HepG2 (cell line): Measurements from ENCODE around the gene MTSS2. TPM values are rescaled to one million over a fixed set of nuclear protein-coding genes. Genes with fewer than 3 reads are reported as not detected.
A peak's percentile ranks its signal among the peaks of the same experiment; 100 is the strongest.

Experiments used
- ATAC-seq: fragments of 200-7000 bp; cut with Tn5 transposase; 3 replicates; pipeline ENCODE4 v1.9.1; 2020; ENCODE audit warnings: mild to moderate bottlenecking, moderate library complexity
- BruUV-seq: library from RNA; stranded (reverse); fragments of 400-500 nt; replicated peaks from 2 replicates; lab custom pipeline; 2021; lab: Mats Ljungman, UMichigan
- CTCF ChIA-PET: fragments of 300-600 bp; formaldehyde crosslinking; extraction: SDS; loops from one replicate; lab custom pipeline; 2021; ENCODE audit warnings: low total read pairs, inconsistent platforms, low intra/inter-chr PET ratio; lab: Yijun Ruan, JAX
- POLR2A ChIA-PET: fragments of 350-600 bp; sonication (Branson Sonifier 250); formaldehyde crosslinking; loops from one replicate; lab custom pipeline; 2020; ENCODE audit warnings: antibody characterized with exemption, inconsistent platforms; lab: Yijun Ruan, JAX
- DNase-seq: peaks from one replicate; pipeline ENCODE4 v3.0.0-alpha.2; 2015; ENCODE audit warnings: low spot score
- FAIRE-seq: peaks from 3 replicates; lab custom pipeline; 2011; peaks lifted over from hg19 to GRCh38; lab: Jason Lieb, UNC
- H2AFZ ChIP-seq: one replicate; pipeline ENCODE4 v1.6.1; 2011; ENCODE audit warnings: low read length, inconsistent platforms
- H3K27ac ChIP-seq: fragments of 300-600 bp; 3 replicates; pipeline ENCODE4 v1.8.0; 2011; ENCODE audit warnings: mixed run types, mild to moderate bottlenecking, mixed read lengths, low read length, inconsistent platforms; ENCODE audit not compliant: insufficient read depth; ENCODE audit errors: extremely low read length
- H3K27me3 ChIP-seq, 2 experiments: fragments of 200-600 bp in 1 of 2; 2 replicates in 1 of 2; 3 replicates in 1 of 2; pipeline versions ENCODE4 v1.6.0 to v1.8.0; 2011; ENCODE audit warnings: low read length in 2 of 2, mild to moderate bottlenecking in 2 of 2, moderate library complexity in 2 of 2, inconsistent platforms in 1 of 2; ENCODE audit not compliant: insufficient read depth in 2 of 2, control insufficient read depth in 1 of 2
- H3K36me3 ChIP-seq, 2 experiments: fragments of 200-600 bp in 1 of 2; replicated peaks in 1 of 2; 2 replicates in 1 of 2; 3 replicates in 1 of 2; pipeline versions ENCODE4 v1.5.1 to v1.8.0; 2011; ENCODE audit warnings: low read length in 2 of 2, inconsistent platforms in 1 of 2; ENCODE audit not compliant: insufficient read depth in 2 of 2, control insufficient read depth in 1 of 2
- H3K4me1 ChIP-seq: 2 replicates; pipeline ENCODE4 v1.5.1; 2012; ENCODE audit warnings: low read length, inconsistent platforms; ENCODE audit not compliant: insufficient read depth
- H3K4me2 ChIP-seq: 2 replicates; pipeline ENCODE4 v1.6.0; 2011; ENCODE audit warnings: low read depth, low read length, inconsistent platforms
- H3K4me3 ChIP-seq, 3 experiments: fragments of 200-600 bp in 1 of 3; sonication (generic), shearing (Covaris generic) in 1 of 3; replicated peaks in 1 of 3; 2 replicates each; pipeline ENCODE4 v1.5.1; 2011 to 2016; ENCODE audit warnings: low read length in 3 of 3, inconsistent platforms in 2 of 3, low read depth in 2 of 3, mild to moderate bottlenecking in 2 of 3, control low read depth in 1 of 3, mixed read lengths in 1 of 3; ENCODE audit not compliant: insufficient read depth in 1 of 3
- H3K79me2 ChIP-seq: one replicate; pipeline ENCODE4 v1.6.1; 2011; ENCODE audit warnings: low read length, inconsistent platforms; ENCODE audit not compliant: insufficient read depth
- H3K9ac ChIP-seq: 2 replicates; pipeline ENCODE4 v1.6.0; 2011; ENCODE audit warnings: mild to moderate bottlenecking, low read depth, low read length, inconsistent platforms; ENCODE audit not compliant: insufficient read depth
- H3K9me3 ChIP-seq: 2 replicates; pipeline ENCODE4 v1.5.1; 2012; ENCODE audit warnings: mild to moderate bottlenecking, low read length
- H4K20me1 ChIP-seq: 2 replicates; pipeline ENCODE4 v1.6.0; 2011; ENCODE audit warnings: inconsistent platforms, mild to moderate bottlenecking, low read length, moderate library complexity; ENCODE audit not compliant: insufficient read depth
- AGO1 ChIP-seq: fragments of 200-400 bp; formaldehyde crosslinking; IDR thresholded peaks from 2 replicates; pipeline ENCODE4 v1.6.1; 2017; ENCODE audit warnings: mild to moderate bottlenecking, low read depth, low read length, moderate library complexity; ENCODE audit not compliant: poor library complexity, severe bottlenecking
- EHMT2 ChIP-seq: fragments of 200-600 bp; sonication (generic); IDR thresholded peaks from 2 replicates; pipeline ENCODE4 v1.7.0; 2017; ENCODE audit warnings: antibody characterized with exemption, low read depth, low read length, borderline replicate concordance
- HNF4A ChIP-seq: sonication (generic); formaldehyde crosslinking; IDR thresholded peaks from 2 replicates; pipeline ENCODE4 v1.4.0; 2020; ENCODE audit warnings: missing genetic modification reagents
- HNF4G ChIP-seq, 2 experiments: sonication (generic) in 1 of 2; formaldehyde crosslinking in 1 of 2; IDR thresholded peaks; 2 replicates each; pipeline versions ENCODE4 v1.4.0 to v1.6.1; 2011 to 2020; ENCODE audit warnings: borderline replicate concordance in 2 of 2, low read depth in 2 of 2, mild to moderate bottlenecking in 2 of 2, low read length in 1 of 2, missing genetic modification reagents in 1 of 2, moderate library complexity in 1 of 2
- HNRNPL ChIP-seq: fragments of 200-400 bp; formaldehyde crosslinking; IDR thresholded peaks from 2 replicates; pipeline ENCODE4 v1.6.1; 2017; ENCODE audit warnings: mild to moderate bottlenecking, low read depth, low read length
- NR2C2 ChIP-seq: sonication (generic); formaldehyde crosslinking; IDR thresholded peaks from 2 replicates; pipeline ENCODE4 v1.4.0; 2020; ENCODE audit warnings: missing genetic modification reagents, mild to moderate bottlenecking, moderate library complexity, borderline replicate concordance
- ZNF124 ChIP-seq: sonication (generic); formaldehyde crosslinking; IDR thresholded peaks from 2 replicates; pipeline ENCODE4 v1.4.0; 2020; ENCODE audit warnings: missing genetic modification reagents
- ZNF253 ChIP-seq: sonication (generic); formaldehyde crosslinking; IDR thresholded peaks from 2 replicates; pipeline ENCODE4 v1.8.0; 2022; ENCODE audit warnings: mild to moderate bottlenecking, missing genetic modification reagents, borderline replicate concordance
- ZNF30 ChIP-seq: sonication (generic); formaldehyde crosslinking; IDR thresholded peaks from 2 replicates; pipeline ENCODE4 v1.5.0; 2020; ENCODE audit warnings: mild to moderate bottlenecking, missing genetic modification reagents
- ZNF350 ChIP-seq: sonication (generic); formaldehyde crosslinking; IDR thresholded peaks from 2 replicates; pipeline ENCODE4 v1.4.0; 2020; ENCODE audit warnings: mild to moderate bottlenecking, low read depth, missing genetic modification reagents, borderline replicate concordance
- WGBS: methylation state at CpG from one replicate; pipeline ENCODE4 v1.1.6; 2017; ENCODE audit warnings: low lambda C conversion rate; 5-methylcytosine and 5-hydroxymethylcytosine counted together
- in situ Hi-C: cut with HindIII; loops from 2 replicates; pipeline ENCODE4 v1.10.0; 2017; ENCODE audit warnings: low pct_unique_long_range_greater_than_20kb; ENCODE audit not compliant: extremely low pct_ligation_motif_present
- intact Hi-C: fragments of 100-400 bp; cut with micrococcal nuclease; formaldehyde crosslinking; loops from one replicate; pipeline ENCODE4 v1.10.0; 2022; ENCODE audit not compliant: unreplicated experiment
- polyA plus RNA-seq, 8 experiments: library from polyadenylated mRNA; depleted of rRNA in 3 of 8; stranded (reverse) in 7 of 8; unstranded in 1 of 8; fragments of >200 nt; fragmentation: Illumina TruSeq in 4 of 8; extraction: Trizol in 4 of 8; gene quantifications; 2 replicates each; pipeline versions ENCODE4 v1.2.1 to v1.2.3, GENCODE V29; 2011 to 2016; ENCODE audit warnings: low read depth in 4 of 8, missing spikeins in 1 of 8, mixed read lengths in 1 of 8; ENCODE audit not compliant: insufficient read depth in 1 of 8
- total RNA-seq, 5 experiments: library from RNA; depleted of rRNA; stranded (reverse); fragments of >200 nt; fragmentation: Illumina TruSeq; extraction: Trizol; gene quantifications; 2 replicates each; pipeline ENCODE4 v1.2.3, GENCODE V29; 2016; ENCODE audit warnings: low read depth in 1 of 5
- TF ChIP-seq, protein P1 (sequence below): sonication (generic); formaldehyde crosslinking; conservative IDR thresholded peaks from 2 replicates; pipeline ENCODE4 v1.4.0; 2020; ENCODE audit warnings: mild to moderate bottlenecking, missing genetic modification reagents, moderate library complexity
- TF ChIP-seq, protein P2 (sequence below): sonication (generic); formaldehyde crosslinking; IDR thresholded peaks from 2 replicates; pipeline ENCODE4 v1.4.0; 2020; ENCODE audit warnings: missing genetic modification reagents, borderline replicate concordance

MTSS2 gene
- total and polyA plus RNA-seq, 2 of the 13 experiments (the other 11 are each of a cell fraction or from before 2014, with no cell fraction given) = 132 to 242 TPM

DNA sequence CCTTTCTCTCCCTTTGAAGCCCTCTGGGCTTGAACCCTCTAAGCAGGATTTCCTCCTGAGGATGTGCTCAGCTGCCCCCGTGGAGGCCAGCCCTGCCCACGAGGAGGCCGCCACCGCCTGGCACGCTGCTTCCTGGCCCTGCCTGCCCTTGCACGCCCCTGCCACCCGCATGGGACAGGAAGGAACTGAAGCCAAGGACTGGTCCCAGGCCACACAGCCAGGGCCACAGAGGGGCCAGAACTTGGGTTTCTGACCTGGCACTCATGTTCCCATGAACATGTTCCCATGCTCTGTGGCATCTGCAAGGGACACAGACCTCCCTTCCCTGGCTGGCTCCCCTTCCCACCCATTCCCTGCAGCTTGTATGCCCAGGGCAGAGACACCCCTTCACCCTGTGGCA, 24.1 kb upstream of the MTSS2 start (continued):
- no peak for TF ChIP-seq AGO1
- no peak for TF ChIP-seq EHMT2
- 0 out of 2 replicates have a peak, but pooled peaks have one; percentile 55 for TF ChIP-seq HNRNPL
- no peak for TF ChIP-seq NR2C2 (CRISPR knock-in tag)
- TF ChIP-seq ZNF30 (CRISPR knock-in tag) = no peak
- TF ChIP-seq, all 625 proteins: peak for 6

- Histone ChIP-seq H3K4me3 (no peak overlapping the region), H3K9me3 (no peaks in the 10 kb centered on the region), H3K4me1 (peaks cover 64% of the 10 kb centered on the region), H3K27ac (peak overlapping the region; percentile 20), H3K9ac (no peak overlapping the region), H2AFZ (no peak overlapping the region), H4K20me1 (no peaks in the 10 kb centered on the region), H3K4me2 (no peak overlapping the region), H3K27me3 (no peaks in the 10 kb centered on the region), H3K36me3 (peaks cover 0 to 5% of the 10 kb centered on the region in 2 experiments; a peak in 1 of 5 replicates), H3K79me2 (no peaks in the 10 kb centered on the region)
- ChIA-PET CTCF (no interaction called here), POLR2A (interaction anchor here (1.3 to 3.9 kb wide), 3 partner anchors 16 to 37 kb away, joined by 5 to 69 read pairs (median 10); no protein-coding TSS in a partner anchor)
- WGBS = 93% methylated on average over 2 of the region's 5 CpGs
- intact Hi-C loops = no loop called here
- FAIRE-seq = no peak
- in situ Hi-C loops = no loop called here
- no peak for DNase-seq
- no peak for ATAC-seq
- no TSS peak for BruUV-seq
- TF ChIP-seq ZNF124 (CRISPR knock-in tag) (no peak), ZNF350 (CRISPR knock-in tag) (0 out of 2 replicates have a peak, but pooled peaks have one; percentile 15), ZNF253 (CRISPR knock-in tag) (peak; percentile 41; the same call in 1 of the 2 replicates), HNF4G (IDR thresholded peaks at IDR 0.05; ENCODE audit: borderline replicate concordance, low read depth, low read length) (0 out of 2 replicates have a peak, but pooled peaks have one; percentile 23), HNF4G (CRISPR knock-in tag; IDR thresholded peaks at IDR 0.05; ENCODE audit: borderline replicate concordance, low read depth) (no peak), HNF4A (CRISPR knock-in tag) (peak; percentile 53; the same call in 1 of the 2 replicates)
- TF ChIP-seq, protein P1, sequence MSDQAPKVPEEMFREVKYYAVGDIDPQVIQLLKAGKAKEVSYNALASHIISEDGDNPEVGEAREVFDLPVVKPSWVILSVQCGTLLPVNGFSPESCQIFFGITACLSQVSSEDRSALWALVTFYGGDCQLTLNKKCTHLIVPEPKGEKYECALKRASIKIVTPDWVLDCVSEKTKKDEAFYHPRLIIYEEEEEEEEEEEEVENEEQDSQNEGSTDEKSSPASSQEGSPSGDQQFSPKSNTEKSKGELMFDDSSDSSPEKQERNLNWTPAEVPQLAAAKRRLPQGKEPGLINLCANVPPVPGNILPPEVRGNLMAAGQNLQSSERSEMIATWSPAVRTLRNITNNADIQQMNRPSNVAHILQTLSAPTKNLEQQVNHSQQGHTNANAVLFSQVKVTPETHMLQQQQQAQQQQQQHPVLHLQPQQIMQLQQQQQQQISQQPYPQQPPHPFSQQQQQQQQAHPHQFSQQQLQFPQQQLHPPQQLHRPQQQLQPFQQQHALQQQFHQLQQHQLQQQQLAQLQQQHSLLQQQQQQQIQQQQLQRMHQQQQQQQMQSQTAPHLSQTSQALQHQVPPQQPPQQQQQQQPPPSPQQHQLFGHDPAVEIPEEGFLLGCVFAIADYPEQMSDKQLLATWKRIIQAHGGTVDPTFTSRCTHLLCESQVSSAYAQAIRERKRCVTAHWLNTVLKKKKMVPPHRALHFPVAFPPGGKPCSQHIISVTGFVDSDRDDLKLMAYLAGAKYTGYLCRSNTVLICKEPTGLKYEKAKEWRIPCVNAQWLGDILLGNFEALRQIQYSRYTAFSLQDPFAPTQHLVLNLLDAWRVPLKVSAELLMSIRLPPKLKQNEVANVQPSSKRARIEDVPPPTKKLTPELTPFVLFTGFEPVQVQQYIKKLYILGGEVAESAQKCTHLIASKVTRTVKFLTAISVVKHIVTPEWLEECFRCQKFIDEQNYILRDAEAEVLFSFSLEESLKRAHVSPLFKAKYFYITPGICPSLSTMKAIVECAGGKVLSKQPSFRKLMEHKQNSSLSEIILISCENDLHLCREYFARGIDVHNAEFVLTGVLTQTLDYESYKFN = 0 out of 2 replicates have a peak, but pooled peaks have one; percentile 21
- TF ChIP-seq, protein P2, sequence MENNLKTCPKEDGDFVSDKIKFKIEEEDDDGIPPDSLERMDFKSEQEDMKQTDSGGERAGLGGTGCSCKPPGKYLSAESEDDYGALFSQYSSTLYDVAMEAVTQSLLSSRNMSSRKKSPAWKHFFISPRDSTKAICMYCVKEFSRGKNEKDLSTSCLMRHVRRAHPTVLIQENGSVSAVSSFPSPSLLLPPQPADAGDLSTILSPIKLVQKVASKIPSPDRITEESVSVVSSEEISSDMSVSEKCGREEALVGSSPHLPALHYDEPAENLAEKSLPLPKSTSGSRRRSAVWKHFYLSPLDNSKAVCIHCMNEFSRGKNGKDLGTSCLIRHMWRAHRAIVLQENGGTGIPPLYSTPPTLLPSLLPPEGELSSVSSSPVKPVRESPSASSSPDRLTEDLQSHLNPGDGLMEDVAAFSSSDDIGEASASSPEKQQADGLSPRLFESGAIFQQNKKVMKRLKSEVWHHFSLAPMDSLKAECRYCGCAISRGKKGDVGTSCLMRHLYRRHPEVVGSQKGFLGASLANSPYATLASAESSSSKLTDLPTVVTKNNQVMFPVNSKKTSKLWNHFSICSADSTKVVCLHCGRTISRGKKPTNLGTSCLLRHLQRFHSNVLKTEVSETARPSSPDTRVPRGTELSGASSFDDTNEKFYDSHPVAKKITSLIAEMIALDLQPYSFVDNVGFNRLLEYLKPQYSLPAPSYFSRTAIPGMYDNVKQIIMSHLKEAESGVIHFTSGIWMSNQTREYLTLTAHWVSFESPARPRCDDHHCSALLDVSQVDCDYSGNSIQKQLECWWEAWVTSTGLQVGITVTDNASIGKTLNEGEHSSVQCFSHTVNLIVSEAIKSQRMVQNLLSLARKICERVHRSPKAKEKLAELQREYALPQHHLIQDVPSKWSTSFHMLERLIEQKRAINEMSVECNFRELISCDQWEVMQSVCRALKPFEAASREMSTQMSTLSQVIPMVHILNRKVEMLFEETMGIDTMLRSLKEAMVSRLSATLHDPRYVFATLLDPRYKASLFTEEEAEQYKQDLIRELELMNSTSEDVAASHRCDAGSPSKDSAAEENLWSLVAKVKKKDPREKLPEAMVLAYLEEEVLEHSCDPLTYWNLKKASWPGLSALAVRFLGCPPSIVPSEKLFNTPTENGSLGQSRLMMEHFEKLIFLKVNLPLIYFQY = no peak
Observed at GRCh38 chr16:70709457-70709856, 23.6 kb upstream of the MTSS2 start.
